NOMO-1 treated with DMSO at 0.1 percent for 48 hours (cell line): Measurements from ENCODE around the gene C3.
A peak's percentile ranks its signal among the peaks of the same experiment; 100 is the strongest.
"Not testable (repeated sequence)": the region's sequence is repeated elsewhere in the genome, so short reads cannot be mapped to it uniquely, and the experiment has no call there.

Source experiments
- DNase-seq: peaks from one replicate; lab custom pipeline; 2025; ENCODE audit not compliant: unreplicated experiment; lab: John Stamatoyannopoulos, UW

C3 gene

DNA sequence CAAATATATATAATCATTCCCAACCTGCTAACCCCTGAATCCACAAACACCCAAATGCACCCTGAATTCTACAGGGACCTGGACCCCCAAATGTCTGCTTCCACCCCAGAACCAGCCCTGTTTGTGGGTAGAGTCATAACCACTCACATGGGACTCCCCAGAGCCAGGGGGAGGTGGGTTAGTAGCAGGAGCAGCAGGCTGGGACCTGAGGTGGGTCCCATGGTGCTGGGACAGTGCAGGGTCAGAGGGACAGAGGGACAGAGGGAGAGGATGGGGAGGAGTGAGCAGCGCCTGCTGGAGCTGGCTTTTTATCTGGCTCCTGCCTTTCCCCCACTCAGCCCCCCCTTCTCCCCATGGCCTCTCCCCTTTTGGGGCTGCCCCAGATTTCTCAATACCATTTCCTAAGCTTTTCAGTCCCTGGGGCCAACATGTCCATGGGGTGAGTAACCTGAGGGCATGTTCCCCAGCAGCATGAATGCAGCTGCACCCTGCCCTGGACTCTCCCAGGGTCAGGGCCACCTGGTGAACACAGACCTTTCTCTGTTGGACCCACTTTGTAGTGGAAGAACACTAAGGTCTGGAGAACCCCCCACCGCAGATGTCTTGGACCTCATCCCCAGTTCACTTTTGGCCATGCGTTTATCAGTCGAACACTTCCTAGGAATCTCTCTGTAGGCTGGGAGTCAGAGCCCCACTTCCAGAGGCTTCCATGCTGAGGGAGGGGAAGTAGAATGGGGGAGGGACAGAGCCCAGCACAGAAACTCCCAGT, at the start of gene C3:
TSS of gene C3 (minus strand) at position 282 of the 769 bp plus-strand sequence. CDS start at position 221, 61 bp downstream.
- DNase-seq = peak; percentile 46

DNA sequence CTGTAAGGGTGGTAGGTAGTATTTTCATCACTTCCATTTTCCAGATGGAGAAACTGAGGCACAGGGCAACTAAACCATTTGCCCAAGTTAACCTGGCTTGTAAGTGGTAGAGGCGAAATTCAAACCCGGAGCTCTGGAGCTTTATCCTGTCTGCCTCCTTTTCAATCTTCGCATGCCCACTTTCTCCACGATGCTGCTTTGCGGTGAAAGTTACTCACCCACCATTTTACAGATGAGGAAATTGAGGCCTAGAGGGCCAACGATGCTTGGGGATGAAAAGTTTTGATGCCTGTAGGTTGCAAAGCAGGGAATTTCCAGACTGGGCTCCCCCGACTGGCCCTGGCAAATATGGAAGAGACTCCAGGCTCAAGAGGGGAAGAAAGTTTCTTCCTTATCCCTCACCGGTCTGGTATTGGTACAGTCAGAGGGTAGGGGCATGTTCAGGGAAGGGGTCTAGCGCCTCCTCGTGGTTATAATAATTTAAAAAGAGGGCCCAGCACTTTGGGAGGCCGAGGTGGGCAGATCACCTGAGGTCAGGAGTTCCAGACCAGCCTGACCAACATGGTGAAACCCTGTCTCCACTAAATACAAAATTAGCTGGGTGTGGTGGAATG, 48.7 kb upstream of the C3 start:
- DNase-seq = peak; percentile 16

DNA sequence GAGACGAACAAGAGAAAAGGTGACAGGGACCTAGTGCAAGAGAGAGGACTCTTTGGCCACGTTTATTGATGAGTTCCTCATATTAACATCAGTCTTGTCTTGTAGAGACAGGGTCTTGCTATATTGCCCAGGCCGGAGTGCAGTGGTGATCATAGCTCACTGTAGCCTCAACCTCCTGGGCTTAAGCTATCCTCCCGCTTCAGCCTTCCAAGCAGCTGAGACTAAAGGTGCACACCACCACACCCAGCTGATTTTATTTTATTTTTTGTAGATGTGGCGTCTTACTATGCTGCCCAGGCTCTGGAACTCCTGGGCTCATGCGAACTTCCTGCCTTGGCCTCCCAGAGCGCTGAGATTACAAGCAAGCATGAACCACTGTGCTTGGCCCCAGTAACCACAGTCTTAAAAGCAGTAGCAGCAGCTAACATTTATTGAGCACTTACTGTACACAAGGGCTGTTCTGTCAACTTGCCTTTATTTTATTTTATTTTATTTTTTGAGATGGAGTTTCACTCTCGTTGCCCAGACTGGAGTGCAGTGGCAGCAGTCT, 47.9 kb upstream of the C3 start:
- DNase-seq = peak; percentile 32

DNA sequence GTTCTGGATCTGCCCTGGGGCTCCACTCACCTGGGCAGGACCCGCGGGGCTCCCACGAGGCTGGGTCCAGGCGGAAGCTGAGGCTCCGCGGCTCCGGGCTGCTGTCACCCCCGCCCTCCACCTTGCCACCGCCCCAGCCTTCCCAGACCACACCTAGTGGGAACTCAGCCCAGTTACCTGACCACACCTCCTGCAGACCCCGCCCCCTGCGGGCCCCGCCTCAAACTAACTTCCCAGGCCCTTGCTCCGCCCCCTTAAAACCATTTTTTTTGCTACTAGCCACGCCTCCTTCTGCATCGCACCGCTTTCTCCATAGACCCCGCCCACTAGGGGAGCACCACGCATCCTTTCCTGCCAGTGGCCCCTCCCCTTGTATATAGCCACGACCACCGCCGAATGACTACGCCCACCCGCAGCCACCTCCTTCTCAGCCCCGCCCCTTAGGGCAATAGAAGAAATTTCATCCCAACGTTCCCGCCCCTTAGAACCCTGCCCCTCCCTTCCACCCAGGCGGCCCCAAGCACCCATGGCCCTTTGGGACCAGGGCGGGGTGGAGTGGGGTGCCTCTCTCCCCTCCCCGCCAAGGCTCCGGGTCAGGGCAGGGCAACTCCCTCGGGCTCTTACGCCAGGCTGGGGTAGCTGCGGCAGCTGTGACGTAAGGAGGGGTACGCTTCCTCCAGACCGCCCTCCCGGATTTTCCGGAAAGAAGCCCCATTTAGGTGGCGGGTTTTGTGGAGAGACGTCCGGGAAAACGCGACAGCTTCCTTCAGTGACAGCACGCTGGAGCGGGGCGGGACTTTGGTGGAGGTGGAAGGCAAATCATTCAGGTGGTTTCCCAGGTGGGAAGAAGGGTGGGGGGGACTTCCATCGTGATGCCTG, 47.1 kb upstream of the C3 start, which contains the start of gene SH2D3A:
TSS of gene SH2D3A (minus strand) at position 79 of the 879 bp plus-strand sequence. CDS start 3,687 bp downstream, outside the sequence.
- DNase-seq = peak; percentile 88

DNA sequence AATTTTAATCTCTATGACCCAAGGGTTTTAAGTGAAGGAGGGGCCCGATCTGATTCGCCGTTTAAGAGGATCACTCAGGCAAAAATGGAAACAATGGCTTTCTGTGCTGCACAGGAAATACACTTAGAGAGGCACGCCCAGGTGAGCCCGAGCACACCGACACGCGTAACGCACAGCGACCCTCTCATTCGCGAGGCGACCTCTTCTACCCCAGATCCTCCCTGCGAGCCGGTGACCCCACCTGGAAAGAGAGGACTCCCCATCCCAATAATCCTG, 46.6 kb upstream of the C3 start:
- no peak for DNase-seq

DNA sequence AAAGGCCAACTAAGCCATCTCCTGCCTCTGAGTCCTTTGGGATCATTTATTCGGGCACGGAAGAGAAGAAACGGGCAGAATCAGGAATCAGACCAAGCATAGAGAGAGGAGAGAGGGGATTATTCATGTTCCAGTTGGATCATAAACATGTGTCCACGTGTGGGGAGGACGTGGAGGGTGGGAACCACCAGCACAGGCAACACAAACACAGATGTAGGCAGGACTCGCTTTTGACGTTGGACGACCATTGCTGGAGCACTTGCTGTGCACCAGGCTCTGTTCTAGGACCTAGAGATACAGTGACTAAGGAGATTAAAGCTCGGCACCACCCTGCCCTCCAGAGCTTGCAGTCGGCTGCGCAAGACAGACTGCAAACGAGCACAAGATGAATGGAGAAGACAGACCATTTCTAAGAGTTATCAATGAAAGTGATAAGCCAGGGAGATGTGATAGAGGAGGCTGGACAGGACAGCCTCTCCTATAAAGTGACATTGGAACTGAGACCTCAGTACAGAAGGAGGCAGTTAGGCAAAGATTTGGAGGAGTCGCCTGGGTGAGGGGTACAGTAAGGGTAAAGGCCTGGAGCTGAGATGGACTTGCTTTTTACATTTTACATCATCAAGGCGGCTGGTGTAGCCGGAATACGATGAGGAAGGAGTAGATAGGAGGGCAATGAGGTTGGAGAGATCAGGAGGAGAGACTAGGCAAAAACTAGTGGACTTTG, 46.1 kb upstream of the C3 start:
- DNase-seq = no peak

DNA sequence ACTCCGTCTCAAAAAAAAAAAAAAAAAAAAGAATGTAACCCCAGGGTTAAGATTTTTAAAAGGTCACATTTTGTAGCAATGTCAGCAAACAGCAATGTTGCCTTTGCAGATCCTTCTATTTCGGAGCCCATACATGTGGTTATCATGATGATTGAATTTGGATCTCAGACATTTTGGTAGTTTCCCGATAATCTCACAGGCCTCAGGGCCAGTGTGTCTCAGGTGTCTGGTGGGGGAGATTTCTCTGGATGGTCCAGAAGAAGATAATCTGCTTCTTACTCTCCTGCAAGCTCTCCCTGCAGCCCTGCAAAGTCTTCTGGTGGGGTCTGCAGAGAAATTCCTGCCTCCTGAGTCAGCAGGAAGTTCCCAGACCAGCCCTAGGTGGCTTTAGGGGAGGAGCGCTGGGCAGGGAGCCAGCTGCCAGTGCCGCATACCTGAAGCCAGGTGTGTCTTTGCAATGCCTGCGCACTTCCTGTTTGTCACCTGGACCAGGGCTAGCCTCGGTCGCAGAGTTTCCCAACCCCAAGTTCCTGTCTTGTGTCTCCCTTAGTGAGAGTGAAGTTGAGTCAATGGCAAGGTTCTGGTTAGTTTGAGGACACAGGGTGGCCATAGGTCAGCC, 45.4 kb upstream of the C3 start:
- no peak for DNase-seq

DNA sequence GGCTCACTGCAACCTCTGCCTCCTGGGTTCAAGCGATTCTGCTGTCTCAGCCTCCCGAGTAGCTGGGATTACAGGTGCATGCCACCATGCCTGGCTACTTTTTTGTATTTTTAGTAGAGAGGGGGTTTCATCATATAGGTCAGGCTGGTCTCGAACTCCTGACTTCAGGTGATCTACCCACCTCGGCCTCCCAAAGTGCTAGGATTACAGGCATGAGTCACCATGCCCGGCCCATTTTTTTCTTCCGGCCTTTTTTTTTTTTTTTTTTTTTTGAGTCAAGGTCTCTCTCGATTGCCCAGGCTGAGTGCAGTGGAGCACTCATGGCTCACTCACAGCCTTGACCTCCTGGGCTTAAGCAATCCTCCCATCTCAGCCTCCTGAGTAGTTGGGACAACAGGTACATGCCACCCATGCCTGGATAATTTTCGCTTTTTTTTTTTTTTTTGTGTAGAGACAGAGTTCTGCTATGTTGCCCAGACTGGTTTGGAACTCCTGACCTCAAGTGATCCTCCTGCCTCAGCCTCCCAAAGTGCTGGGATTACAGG, 41.9 kb upstream of the C3 start:
- not testable (repeated sequence) for DNase-seq

DNA sequence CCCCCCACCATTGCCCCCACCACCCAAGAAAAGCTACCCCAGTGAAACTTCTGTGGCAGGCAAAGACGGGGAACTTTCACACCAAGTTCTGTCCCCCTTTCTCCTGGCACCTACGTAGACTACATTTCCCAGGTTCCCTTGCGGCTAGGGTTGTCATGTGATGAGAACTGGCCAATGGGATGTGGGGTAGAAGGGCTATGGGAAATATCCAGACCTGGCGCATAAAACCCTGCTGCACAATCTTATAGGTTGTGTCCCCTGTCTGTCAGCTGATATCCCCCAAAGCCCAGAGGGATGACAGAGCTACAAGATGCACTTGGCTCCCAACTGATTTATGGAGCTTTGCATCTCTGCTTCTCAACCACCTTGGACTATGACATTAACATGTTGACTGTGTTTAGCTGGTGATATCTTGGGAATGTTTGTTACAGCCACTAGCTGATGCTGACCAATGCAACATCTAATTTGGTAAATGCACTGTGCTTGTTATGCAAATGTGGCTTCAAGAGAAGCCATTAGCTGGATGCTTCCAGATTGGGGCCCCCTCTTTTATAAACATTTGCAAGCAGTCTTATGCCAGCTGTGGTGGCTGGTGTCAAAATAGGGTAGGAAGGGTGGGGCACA, 40.7 kb upstream of the C3 start:
- DNase-seq = no peak

DNA sequence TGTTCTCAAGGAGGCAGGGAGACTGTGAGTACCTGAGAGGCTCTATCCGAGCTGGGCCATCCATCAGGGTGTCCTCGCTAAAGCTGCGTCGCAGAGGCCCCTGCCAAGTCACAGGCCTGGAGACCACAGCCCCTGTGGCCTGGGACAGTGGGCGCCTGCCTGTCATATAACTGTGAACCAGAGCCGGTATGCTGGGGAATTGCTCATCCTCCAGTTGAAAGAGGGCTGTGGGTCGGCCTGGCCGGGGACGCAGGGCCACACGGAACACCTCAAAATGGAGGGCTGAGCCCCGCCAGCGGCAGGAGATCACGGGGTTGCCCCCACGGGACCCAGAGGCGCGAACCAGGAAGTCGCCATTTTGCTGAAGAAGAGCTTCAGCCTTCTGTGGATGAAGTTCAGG, 40.2 kb upstream of the C3 start:
- DNase-seq = no peak

DNA sequence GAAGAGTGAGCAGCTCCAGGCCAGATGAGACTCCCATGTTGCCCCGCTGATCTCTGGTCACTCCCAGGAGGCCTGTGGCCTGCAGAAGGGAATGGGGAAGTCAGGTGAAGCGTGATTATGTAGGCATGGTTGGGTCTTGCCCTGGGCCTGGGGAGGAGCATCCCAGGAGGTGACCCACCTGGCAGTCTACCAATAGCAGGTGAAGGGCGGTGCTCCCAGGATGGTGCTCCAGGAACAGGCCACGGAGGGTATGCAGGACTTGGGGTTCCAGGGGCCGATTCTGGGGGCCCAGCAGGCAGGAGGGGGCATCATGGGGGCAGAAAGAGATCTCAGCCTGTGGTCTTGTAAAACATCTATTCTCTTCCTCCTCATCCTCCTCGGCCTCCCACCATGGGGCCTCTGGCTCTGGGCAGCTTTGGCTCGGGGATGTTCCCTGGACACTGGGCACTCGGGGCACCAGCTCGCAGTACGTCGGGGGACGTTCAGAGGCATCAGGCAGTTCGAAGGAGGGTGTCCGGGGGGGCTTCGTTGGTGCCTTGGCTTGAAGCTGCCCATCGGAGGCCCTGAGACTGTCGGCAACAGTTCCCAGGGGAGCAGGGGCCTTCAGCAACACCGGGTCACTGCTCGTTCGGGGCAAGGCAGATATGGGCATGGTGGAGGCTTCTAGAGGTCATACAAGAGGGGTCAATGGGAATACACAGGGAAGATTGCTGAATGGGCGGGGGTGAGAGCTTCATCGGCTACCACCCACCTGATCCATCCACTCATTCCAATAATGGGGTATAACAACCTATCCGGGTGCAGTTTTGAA, 34.4 kb upstream of the C3 start:
- no peak for DNase-seq

DNA sequence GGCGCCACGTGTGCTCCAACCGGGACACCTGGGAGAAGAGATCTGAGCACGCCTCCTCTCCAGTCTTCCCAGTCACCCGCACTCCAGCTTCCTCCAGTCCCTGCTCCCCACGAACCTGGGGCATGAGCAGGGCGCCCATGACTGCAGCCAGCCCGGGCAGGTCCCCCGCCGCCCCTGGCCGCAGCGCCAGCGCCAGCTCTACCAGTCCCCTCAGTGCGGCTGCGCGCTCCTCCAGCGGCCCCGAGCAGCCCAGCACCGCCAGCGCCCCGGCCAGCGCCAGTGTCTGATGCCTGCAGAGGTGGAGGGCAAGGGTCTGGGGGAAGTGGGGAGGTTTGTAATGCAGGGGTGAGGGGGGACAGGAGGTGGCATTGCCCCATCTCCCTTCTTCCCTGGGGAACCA, 33.7 kb upstream of the C3 start:
- no peak for DNase-seq

DNA sequence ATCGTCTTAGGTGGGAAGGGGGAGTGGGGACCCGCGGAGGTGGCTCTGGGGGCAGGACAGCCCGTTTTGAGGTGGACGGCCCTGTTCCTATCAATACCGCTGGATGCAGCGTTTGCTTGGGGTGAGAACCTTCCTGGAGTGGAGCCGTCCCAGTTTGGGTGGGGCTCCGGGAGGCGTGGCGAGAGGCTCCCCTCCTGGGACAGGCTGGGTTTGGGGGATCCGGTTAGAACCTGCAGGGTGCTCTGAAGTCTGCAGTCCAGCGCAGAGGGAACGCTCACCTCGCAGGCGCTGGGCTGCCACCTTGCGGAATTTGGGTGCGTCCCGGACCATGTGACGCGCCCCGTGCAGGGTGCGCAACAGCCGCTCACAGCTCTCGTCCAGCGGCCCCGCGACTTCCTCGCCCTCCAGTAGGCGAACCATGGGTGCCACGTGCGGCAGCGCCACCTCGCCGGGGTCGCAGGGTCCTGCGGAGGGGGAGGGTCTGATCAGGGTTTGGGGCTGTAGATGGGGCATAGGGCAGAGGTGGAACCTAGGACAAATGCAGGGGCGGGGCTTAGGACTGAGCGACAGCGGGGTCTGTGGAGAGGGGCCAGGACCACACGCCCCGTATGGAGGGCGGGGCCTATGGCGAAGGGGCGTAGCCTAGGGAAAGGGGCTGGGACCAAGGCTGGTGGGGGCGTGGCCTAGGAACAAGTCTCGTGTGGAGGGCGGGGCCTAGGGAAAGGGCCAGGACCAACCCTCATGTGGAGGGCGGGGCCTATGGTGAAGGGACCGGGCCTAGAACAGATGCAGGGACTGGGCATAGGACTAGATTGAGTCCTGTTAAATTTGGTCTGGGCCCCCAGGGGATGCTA, 33.0 kb upstream of the C3 start:
- peak; percentile 82 for DNase-seq

DNA sequence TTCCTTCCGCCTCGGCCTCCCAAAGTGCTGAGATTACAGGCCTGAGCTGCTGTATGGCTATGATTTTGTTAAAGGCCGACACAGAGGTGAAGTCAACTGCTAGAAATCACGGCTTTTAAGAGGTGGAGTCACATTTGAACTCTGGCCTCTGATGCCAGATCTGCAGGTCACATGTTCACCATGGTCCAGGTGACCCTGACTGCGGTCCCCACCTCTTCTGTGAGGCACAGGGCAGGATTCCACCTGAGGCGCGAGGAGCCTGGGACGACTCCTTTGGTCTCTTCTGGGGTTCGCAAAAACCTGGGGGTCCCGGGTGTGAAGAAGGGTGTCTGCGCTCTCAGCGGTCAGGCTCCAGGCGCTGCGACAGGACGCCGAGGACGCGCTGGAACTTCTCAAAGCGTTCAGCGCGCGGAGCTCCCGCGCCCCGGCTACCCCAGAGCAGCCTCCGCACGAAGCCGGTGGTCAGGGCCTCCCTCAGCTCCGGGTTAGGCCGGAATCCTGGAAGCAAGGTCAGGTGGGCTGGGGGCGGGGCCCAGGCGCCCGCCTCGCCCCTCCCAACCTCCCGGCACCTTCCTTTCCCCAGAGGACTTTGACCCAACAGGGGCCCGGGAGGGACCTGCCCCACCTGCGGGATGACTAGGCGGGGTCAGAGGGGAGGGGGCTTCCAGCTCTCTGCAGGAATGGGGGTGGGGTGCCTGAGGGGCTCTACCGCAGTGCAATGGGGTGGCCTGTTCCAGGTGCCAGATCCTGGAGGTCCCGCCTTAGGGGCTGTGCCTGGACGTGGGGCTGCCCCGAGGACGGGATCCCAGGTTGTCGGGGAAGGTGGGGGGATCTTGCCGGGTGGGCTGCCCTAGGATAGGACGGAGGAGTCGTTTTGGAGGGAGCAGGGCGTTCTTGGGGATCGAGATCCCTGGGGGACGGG, 32.1 kb upstream of the C3 start:
- no peak for DNase-seq

DNA sequence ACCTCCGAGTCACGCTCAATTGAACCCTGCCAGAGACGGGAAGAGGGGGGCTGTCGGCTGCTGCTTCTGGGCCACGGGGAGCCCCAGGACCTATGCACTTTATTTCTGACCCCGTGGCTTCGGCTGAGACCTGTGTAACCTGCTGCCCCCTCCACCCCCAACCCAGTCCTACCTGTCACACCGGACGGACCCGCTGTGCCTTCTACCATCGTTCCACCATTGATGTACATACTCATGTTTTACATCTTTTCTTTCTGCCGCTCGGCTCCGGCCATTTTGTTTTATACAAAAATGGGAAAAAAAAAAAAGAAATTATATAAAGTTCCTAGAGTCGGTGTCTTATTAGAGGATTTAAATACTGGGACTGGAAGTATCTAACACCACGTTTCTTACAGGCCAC, 30.7 kb upstream of the C3 start:
- DNase-seq = no peak

DNA sequence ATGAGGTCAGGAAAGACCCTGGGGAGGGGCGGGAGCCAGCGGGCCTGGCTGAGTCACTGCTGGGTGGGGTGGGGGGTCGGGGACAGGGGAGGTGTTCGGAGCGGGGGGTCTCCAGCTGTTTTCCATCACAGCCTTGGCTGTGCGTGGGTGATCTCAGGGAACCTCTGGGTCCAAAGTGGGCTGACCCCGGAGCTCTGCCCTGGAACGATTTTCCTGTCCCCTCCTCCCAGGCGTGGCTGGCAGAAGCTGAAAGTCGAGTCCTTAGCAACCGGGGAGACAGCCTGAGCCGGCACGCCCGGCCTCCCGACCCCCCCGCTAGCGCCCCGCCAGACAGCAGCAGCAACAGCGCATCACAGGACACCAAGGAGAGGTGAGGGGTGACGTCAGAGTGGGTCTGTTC, 29.6 kb upstream of the C3 start:
- DNase-seq = no peak

DNA sequence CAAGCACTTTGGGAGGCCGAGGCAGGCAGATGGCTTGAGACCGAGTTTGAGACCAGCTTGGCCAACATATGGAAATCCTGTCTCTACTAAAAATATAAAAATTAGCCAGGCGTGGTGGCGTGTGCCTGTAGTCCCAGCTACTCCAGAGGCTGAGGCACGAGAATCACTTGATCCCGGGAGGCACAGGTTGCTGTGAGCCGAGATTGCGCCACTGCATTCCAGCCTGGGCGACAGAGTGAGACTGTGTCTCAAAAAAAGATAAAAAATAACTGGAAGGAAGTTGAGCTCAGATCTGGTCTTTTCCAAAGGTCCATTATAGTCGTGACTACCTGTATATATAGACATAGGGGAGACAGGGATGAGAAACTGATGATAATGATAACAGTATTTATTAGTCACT, 28.1 kb upstream of the C3 start:
- DNase-seq = not testable (repeated sequence)
